ENCODE measurements around the gene CACNA1S. TPM values are rescaled to one million over a fixed set of nuclear protein-coding genes. Genes with fewer than 3 reads are reported as not detected.

CACNA1S gene
- polyA plus RNA-seq, 1 donor, result 0.53 TPM

DNA sequence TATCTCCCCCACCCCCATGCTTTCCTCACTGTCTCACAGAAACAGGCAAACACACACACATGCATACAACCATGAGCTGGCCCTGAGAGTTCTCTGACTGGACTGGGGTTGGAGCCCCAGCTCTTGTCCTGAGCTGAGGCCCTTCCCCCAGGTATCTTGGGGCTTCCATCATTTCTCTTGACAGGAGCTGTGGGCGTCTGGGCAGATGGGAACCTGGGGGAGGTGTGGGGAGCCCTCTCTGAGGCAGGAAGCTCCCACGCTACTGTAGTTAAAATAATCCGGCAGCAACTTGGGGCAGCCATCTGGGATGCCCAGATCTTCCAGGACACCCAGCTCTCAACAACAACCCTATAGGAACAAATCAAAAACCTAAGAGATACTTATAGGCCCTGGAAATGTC lies 86.0 kb downstream of the CACNA1S start:
- no peak for DNase-seq

DNA sequence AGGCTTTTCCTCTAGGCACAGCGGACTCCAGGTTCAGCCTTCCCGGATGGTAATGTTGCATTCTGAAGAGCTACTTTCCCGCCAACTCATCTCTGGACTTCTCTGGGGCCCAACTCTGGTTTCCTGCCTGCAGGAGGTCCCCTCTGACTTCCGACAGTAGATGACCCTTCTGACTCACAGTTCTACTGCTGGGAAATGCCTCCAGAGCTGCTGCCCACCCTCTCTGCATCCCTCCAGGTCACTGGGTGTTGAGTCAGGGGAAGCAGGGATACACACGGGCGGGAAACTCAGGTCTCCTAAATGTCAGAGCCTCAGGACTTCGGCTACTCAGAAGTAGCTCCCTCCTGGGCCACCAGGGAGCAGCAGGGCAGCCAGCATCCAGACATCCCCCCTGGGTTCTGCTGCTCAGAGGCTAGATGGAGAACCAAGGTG lies 86.6 kb downstream of the CACNA1S start:
- DNase-seq, result no peak

DNA sequence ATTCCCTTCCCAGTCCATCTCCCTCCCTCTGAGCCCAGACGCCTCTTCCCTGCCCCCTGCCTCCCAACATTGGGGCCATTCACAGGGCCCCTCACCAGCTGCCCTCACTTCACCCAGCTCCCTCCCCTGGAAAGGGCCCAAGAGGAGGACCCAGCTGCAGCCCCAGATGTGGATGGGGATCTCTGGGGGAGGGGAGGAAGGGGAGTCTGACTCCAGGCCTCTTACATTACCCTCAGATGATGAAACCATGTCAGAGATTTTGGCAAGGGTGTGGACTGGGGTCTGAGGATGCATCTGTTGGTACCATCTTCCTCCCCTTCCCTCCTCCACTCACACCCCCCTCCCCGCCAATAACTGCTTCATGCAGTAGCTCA lies 87.6 kb downstream of the CACNA1S start:
- no peak for DNase-seq

- no peak for DNase-seq
Measured at GRCh38 chr1:201023920-201024624, 88.2 kb downstream of the CACNA1S start.

- DNase-seq, result peak; percentile 78
Measured at GRCh38 chr1:201023517-201023902, 88.7 kb downstream of the CACNA1S start, which contains the start of gene KIF21B. Gene KIF21B, minus strand, starts transcription at chr1:201023714. Its CDS starts 331 bp downstream, at chr1:201023383.

DNA sequence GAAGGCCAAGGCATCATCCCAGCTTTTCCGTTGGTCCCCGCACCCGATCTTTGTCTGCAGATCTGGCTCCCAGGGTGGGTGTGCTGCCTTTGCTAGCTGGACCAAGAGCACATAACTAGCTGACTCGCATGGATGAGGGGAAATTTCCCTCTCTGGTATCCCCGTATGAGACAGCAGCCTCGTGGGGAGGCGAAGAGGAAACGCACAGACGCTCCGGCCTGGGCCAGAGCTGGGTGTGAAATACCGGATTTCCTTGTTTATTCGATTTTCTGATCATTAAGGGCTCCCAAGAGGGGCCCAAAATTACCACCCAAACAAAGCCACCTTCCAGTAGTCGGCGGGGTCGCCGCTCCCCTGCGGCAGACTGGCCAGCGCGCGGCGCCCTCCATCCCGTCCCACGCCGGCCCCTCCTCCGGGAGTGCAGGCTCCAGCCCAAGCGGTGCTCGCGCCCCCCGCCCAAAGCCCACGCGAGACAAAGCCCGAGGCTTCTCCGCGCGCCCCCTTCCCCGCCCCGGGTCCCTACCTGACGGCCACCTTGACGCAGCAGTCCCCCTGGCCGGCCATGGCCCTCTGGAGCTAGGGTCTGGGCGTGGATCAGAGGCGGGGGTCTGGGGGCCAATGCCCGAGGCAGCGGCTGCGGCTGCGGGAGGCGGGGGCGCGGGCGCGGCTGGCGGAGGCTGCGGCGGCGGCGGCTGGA lies 89.3 kb downstream of the CACNA1S start:
- no peak for DNase-seq

DNA sequence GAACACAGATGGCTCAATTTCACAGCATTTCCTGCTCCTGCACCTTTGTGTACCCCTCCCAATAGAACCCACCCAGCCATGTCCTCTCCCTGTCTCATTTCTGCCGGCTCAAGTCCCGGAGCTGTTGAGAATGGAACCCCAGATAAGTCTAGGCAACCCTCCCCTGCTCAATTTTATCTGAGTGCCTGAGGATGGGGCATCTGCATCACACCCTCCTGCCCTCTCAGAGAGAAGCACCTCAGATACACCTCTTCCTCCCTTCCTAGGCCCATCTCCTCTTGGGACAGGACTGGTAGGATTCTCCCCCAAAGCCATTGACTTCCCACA lies 89.8 kb downstream of the CACNA1S start:
- no peak for DNase-seq

DNA sequence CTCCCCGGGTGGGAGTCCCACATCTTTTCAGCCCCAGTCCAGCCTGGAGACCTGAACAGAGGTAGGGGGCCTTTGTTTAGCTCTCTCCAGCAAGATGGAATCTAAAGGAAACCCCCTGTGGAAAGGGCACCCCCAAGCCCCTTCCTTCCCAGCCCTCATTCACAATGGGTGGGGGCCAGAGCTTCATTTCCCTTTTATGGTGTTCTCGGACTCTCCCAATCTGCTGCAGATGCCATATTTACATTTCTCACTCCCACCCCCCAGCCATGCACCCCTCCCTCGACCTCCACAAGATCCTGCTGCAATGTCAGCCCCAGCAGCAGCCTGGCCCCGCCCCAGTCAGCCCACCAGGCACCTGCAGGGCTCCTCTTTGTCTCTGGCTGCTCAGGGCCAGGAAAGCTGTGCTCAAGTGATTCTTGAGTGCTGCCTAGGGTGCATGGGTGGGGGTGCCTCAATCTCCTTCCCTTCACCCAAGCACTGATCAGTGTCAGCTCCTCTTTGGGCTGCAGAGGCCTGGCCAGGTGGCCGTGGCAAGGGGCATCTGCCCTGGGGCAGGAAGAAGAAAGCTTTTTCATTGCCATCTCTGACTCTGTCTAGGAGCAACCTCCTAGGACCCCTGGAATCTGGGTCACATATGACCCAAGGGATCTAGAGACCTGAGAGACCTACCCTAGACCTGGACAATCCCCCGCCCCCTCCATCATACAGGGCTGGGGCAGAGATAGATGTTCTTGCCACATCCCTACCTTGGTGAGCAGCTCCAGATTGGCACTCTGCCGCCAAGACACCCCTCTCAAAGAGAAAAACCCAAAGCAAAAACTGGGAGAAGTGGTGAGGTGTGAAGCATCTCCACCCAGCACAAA lies 90.4 kb downstream of the CACNA1S start:
- no peak for DNase-seq

DNA sequence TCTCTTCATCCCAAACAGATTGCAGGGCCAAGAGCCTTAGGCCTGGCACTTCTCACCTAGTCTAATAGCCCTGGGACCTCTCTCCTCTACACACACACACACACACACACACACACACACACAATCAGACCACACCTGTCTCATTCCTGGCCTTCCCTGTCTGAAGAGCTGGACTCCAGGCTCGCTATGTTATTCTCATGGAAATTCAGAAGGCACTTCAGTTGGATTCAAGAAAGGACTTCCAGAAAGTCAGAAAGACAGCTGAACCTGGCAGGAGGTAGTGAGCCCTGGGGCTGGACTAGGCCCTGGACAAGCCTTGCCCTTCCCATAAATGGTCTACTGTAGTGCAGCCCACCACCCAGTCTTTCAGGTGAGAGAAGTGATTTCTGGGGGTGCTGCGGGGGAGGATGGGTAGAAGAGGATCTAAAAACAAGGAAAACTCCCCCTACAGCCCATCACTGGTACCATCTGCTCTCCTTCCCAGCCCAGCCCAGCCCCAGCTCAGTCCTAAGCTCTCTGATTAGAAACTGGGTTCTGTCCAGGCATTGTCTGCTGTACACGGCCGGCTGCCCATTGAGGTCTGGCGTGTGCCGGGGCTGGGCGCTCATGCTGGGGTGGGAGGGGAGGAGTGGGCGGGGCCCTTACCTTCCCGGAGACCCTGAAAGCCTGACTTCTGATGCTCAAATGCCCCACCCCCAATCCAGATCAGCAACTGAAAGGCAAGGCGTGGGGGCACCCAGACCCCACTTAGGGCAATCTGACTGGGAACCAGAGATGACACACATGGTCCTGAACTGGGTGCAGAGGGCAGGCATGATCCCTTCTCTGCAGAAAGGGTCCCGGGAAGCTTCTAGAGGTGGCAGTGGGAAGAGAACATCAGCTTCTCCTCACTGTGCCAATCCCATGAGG lies 91.3 kb downstream of the CACNA1S start:
- DNase-seq, result no peak

DNA sequence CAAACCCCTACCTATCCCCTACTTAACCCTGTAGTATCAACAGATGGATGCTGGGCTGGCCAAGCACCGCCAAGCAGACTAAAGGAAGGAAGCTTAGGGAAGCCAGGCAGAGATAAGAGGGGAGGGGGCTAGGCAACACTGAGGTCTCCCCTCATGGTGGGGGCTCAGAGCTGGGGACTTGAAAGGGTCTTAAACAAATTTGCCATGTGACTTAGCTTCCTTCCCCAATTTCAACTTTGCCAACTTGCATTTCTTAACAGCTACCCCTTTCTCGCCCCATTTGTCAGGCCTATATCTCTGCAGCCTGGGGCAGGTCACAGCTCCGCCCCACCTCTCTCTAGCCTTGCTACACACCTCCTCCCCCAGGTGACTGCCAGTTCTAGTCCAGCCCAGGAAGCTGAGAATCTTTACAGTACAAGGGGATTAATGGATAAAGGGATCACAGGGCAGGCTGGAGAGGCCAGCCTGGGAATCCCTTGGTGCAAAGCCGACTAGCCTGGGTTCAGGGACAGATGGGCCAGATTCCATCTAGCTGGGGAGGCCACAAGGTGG lies 92.1 kb downstream of the CACNA1S start:
- no peak for DNase-seq

- no peak for DNase-seq
Measured at GRCh38 chr1:201019321-201019977, 92.8 kb downstream of the CACNA1S start.

DNA sequence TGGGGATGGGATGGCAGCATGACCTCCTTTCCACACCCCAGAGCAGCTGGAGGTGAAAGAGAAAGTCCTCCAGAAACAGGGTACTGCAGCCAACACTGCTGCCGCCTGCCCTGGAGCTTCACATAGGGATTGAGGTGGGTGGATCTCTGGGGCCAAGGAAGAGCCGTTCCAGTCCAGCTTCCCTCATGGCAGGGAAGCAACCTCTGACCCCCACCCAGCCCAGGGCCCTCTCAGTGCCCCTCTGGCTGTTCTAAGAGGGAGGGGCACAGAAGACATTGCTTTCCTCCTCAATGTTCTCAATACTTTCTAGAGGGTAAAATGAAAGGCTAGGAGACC lies 94.4 kb downstream of the CACNA1S start:
- DNase-seq, result no peak

DNA sequence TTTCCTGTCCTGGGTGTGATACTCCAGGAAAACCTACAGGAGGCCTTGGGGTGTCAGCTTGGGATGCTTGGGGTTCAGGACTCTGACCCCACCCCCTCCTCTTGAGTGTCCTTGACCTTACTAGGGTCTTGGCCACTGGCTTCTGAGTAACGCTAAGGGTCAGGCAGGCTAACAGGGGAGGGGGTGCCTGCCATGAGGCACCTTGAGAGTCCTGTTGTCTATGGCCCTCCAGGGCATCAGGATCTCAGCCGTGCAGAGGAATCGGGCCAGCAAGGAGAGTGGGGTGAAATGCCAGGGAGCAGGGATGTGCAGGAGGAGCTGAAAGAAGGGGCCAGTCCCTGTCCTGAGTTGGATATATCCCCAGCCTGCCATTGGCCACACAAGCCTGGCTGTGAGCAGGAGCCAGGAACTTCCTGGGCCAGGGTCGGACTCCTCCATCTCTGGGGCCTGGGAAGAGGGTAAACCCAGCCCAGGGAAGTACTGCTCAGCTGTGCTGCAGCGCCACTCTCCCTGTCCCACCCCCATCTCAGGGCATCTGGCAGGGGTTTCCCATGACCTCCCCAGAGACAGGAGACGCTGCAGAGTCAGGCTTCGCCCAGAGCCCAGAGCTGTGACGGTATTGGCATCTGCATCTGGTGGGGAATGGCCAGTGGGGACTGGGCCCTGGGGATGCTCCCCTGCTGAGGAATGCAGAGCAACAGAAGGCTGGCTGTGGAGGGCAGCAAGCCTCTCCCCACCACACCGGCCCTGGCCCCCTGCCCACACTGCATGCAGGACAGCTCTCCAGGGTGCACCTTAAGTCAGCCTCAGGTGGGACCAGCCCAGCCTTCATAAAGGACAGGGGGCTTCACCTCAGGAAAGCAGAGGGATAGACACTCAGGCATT lies 95.0 kb downstream of the CACNA1S start:
- DNase-seq, result no peak

GRCh38 chr1:201016211-201016651 lies 96.0 kb downstream of the CACNA1S start:
- peak; percentile 43 for DNase-seq

DNA sequence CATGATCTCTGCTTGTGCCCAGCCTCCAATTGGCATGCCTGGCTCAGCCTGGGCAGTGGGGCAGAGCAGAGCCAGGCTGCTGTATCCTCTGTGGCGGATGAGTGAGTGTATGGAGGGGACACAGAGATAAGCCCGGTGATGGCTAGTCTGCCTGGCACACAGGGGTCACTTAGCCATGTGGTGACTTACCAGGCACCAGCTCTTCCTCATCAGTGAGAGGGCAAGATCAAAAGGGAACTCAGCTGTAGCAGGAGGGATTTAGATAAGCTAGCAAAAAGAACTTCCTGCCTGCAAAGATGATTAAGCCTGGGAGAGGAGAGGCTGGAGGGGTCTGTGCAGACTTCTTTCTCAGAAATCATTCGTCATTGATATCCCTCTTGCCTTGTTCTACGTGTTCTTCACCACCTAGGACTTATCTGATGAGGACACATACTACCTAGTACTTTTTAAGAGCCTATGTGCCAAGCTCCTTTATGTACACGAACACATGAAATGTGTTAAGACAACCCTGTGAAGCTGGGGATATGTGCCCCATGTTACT lies 96.6 kb downstream of the CACNA1S start:
- DNase-seq, result no peak

- no peak for DNase-seq
Measured at GRCh38 chr1:201014816-201015200, 97.4 kb downstream of the CACNA1S start.

DNA sequence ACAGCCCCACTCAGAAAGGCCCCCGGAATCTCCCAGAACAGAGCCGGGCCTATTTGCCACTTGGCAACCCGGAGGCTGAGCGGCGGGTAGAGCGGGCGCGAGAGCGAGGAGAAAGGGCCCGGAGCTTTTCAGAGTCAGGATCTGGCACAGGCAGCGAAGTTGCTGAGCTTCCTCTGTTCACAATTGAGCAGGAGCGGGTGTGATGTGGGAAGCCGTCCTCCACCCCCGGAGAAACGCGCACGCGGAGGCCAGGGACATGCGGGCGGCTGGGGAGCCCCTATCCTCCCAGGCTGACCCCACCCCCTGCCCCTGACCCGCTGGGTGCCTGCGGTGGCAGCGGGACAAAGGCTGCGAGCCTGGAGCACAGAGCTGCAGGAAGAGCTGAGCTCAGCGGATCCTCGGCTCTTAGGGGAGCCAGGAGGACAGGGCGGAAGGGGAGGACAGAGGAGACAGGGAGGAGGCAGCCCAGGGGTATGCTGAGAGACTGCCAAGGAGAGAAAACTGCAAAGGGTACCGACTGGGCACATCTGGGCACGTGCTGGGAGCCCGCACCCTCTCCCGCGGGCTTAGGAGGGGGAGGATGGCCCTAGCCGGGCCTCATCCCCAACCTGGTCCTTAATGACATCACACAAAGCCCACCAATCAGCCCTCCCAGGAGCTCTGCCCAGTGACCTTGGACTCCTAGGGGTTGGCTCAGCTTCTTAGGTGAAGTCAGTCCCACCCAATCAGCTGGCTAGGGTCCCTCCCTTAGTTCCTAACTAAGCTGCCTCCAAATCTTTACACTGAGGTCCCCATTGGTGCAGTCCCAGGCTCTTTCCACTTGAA lies 98.0 kb downstream of the CACNA1S start:
- DNase-seq, result no peak

GRCh38 chr1:201013031-201013485 lies 99.2 kb downstream of the CACNA1S start:
- no peak for DNase-seq

GRCh38 chr1:201011616-201012015 lies 100.6 kb downstream of the CACNA1S start:
- DNase-seq, result no peak
